Subcutaneous abdominal adipose tissue (tissue), 5 donors: Measurements from ENCODE around the gene ZC3H13.
A peak's percentile ranks its signal among the peaks of the same experiment; 100 is the strongest.

ENCODE experiments used
- H3K27ac ChIP-seq: one replicate; pipeline ENCODE4 v1.7.0; 2013; ENCODE audit warnings: low read depth, mild to moderate bottlenecking, inconsistent platforms, low read length, moderate library complexity
- H3K27me3 ChIP-seq, 5 donors: one replicate each; pipeline ENCODE4 v1.7.0; 2013; ENCODE audit warnings: low read length in 5 of 5, inconsistent platforms in 1 of 5; ENCODE audit not compliant: control insufficient read depth in 5 of 5, insufficient read depth in 4 of 5
- H3K36me3 ChIP-seq, 5 donors: one replicate each; pipeline ENCODE4 v1.7.0; 2013; ENCODE audit warnings: low read length in 5 of 5; ENCODE audit not compliant: control insufficient read depth in 5 of 5, insufficient read depth in 5 of 5
- H3K4me1 ChIP-seq, 5 donors: one replicate each; pipeline ENCODE4 v1.7.0; 2013; ENCODE audit warnings: low read length in 5 of 5, mild to moderate bottlenecking in 3 of 5, moderate library complexity in 1 of 5; ENCODE audit not compliant: control insufficient read depth in 5 of 5, insufficient read depth in 5 of 5
- H3K4me3 ChIP-seq, 5 donors: one replicate each; pipeline ENCODE4 v1.7.0; 2013; ENCODE audit warnings: low read length in 5 of 5, low read depth in 1 of 5
- H3K9ac ChIP-seq, 5 donors: one replicate each; pipeline ENCODE4 v1.7.0; 2013; ENCODE audit warnings: low read length in 5 of 5, mild to moderate bottlenecking in 4 of 5, moderate library complexity in 3 of 5
- H3K9me3 ChIP-seq, 5 donors: one replicate each; pipeline ENCODE4 v1.7.0; 2013; ENCODE audit warnings: low read length in 5 of 5; ENCODE audit not compliant: control insufficient read depth in 5 of 5
- donor health status: healthy.
- donor health status: healthy.
- donor health status: healthy.
- donor health status: healthy.
- donor health status: healthy.

Gene ZC3H13

DNA sequence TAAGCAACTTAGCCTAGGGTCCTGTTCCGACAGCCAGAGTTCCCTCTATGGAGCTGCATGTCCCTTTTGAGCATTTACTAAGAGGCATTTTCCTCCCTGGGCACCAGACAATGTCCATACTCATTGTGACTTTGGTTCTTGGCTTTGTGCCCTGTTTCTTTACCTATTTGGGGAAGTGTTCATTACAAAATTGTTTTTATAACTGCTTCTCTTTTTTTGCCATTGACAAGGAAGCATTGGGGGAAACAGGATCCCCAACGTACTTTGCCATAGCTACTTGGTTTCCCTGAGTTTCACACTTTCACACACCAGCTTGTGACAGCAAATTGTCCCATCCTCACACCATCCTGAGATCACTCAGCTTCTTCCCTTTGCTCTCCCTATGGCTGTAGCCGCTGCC, 119.9 kb downstream of the ZC3H13 start:
- no peak overlapping the region for H3K9ac ChIP-seq
- no peaks in the 10 kb centered on the region for H3K9me3 ChIP-seq
- no peaks in the 10 kb centered on the region for H3K36me3 ChIP-seq
- H3K27me3 ChIP-seq, result no peaks in the 10 kb centered on the region
- H3K27ac ChIP-seq, result no peak overlapping the region
- no peak overlapping the region for H3K4me3 ChIP-seq
- H3K4me1 ChIP-seq, result peaks cover 0 to 41% (median 22%) of the 10 kb centered on the region in 5 donors

DNA sequence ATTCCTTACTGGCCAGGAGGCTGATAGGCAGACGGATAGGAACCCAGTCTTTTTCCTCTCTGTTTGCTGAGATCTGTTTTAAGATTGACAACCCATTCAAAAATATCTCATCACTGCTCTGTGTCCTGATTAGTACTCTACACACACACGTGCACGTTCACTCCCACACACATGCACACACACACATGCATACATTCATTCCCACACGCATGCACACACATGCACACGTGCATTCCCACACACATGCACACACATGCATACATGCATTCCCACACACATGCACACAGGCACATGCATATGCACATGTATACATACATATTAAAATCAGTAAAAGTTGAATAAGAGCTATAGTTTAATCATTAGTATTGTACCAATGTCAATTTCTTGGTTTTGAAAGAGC, 120.4 kb downstream of the ZC3H13 start:
- no peaks in the 10 kb centered on the region for H3K9me3 ChIP-seq
- no peak overlapping the region for H3K9ac ChIP-seq
- H3K36me3 ChIP-seq, result no peaks in the 10 kb centered on the region
- H3K4me1 ChIP-seq, result peaks cover 0 to 42% (median 22%) of the 10 kb centered on the region in 5 donors
- H3K4me3 ChIP-seq, result peak overlapping the region in 1 of 5 donors; percentile 32
- H3K27me3 ChIP-seq, result no peaks in the 10 kb centered on the region
- no peak overlapping the region for H3K27ac ChIP-seq

DNA sequence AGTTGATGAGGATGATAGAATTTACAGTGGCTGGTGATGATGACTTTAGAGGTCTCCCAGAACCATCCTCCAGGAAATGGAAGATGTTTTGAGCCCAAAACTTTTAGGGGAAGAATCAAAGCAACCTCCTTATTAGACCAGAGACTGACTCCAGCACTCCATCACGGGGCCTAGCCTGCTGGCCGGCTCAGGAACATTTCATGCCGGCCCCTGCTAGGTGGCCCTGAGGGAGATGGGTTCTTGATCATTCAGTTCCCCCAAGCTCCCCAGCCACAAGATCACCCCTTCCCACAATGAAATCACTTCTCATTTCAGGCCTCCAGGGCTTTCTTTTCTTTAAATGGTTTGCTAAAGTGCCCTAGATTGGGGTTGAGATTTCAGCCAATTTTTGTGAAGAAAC, 121.3 kb downstream of the ZC3H13 start:
- H3K36me3 ChIP-seq, result no peaks in the 10 kb centered on the region
- H3K9me3 ChIP-seq, result no peaks in the 10 kb centered on the region
- H3K27ac ChIP-seq, result no peak overlapping the region
- H3K4me1 ChIP-seq, result peaks cover 0 to 45% (median 29%) of the 10 kb centered on the region in 5 donors
- no peak overlapping the region for H3K4me3 ChIP-seq
- H3K9ac ChIP-seq, result no peak overlapping the region
- no peaks in the 10 kb centered on the region for H3K27me3 ChIP-seq

DNA sequence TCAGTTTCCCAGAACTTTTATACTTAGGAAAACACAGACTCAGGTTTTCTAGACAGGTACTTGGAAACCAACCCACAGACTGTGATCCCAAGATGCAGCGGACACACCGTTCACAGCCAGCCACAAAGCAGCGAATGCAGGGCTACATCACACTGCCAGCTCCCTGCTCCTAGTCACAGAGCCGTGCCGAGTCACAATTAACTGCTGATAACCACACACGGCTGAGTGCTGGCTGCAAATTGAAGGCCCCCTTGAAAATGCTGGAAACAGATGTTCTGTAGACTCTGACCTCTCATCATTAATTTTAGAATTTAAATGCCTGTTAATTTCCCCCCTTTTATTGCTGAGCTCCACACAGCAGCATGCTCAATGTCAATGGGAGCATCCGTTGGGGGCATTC, 122.4 kb downstream of the ZC3H13 start:
- no peaks in the 10 kb centered on the region for H3K27me3 ChIP-seq
- H3K9me3 ChIP-seq, result no peaks in the 10 kb centered on the region
- no peak overlapping the region for H3K27ac ChIP-seq
- peaks cover 0 to 44% (median 29%) of the 10 kb centered on the region in 5 donors for H3K4me1 ChIP-seq
- H3K9ac ChIP-seq, result no peak overlapping the region
- H3K4me3 ChIP-seq, result no peak overlapping the region
- H3K36me3 ChIP-seq, result no peaks in the 10 kb centered on the region

DNA sequence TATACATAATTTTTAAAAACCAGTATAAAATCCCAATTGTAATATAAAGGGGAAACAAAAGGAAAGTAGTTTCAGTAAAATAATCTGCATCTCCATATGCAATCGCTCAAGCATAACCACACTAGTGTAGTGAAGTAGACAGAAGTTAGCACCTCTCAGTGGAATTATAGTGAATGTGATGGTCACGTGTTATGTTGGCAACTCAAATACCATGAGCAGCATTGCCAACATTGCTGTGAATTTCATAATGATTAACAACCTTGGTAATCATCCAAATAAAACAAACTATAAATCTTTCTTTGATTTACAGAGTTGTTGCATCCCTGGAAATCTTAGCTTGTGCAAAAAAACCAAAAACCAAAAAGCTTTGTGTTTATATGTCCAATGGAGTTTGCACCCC, 123.7 kb downstream of the ZC3H13 start:
- Histone ChIP-seq H3K4me3 (no peak overlapping the region), H3K27ac (no peak overlapping the region), H3K4me1 (peaks cover 0 to 44% (median 29%) of the 10 kb centered on the region in 5 donors), H3K27me3 (no peaks in the 10 kb centered on the region), H3K9ac (no peak overlapping the region), H3K9me3 (no peaks in the 10 kb centered on the region), H3K36me3 (no peaks in the 10 kb centered on the region)

DNA sequence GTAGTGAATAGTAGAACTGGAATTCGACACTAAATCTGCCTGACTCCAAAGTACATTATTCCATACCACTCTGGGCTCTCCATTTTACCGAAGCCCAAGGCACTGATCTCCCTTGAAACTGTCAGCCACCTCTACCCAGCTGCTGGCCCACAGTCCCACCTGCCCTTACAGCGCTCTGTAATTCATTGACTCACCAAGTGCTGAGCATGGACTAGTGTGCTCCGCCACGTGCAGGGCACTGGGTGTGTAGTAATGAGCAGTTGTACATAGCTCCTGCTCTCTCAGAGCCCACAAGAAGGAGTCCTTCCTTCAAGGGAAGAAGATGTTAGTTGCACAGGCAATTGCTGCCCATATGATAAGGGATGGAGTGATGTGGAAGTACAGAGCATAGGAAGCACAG, 124.4 kb downstream of the ZC3H13 start:
- Histone ChIP-seq H3K9me3 (no peaks in the 10 kb centered on the region), H3K36me3 (no peaks in the 10 kb centered on the region), H3K27ac (no peak overlapping the region), H3K4me1 (peaks cover 0 to 41% (median 28%) of the 10 kb centered on the region in 5 donors), H3K27me3 (no peaks in the 10 kb centered on the region), H3K4me3 (no peak overlapping the region), H3K9ac (no peak overlapping the region)

GRCh38 chr13:45926741-45927140, 125.8 kb downstream of the ZC3H13 start:
- Histone ChIP-seq H3K27ac (no peak overlapping the region), H3K4me3 (no peak overlapping the region), H3K9me3 (no peaks in the 10 kb centered on the region), H3K27me3 (peaks cover 0 to 2% (median 0%) of the 10 kb centered on the region in 5 donors), H3K9ac (no peak overlapping the region), H3K36me3 (no peaks in the 10 kb centered on the region), H3K4me1 (peaks cover 0 to 26% (median 13%) of the 10 kb centered on the region in 5 donors)

DNA sequence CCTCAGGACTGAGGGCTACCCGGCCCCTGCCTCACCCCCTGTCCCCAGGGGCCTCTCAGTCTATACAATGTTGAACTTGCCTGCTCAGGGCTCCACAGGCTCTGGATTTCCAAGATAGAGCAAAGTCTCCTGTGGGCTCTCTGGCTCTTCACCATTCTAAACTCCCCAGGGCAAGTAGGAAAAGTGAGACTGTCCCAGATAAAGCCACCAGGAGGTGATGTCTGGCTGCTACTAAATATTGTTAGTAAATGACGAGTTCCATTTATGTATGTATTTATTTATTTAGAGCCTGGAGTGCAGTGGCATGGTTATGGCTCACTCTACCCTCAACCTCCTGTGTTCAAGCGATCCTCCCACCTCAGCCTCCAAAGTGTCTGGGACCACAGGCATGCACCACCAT, 127.4 kb downstream of the ZC3H13 start:
- no peaks in the 10 kb centered on the region for H3K9me3 ChIP-seq
- H3K4me3 ChIP-seq, result no peak overlapping the region
- no peaks in the 10 kb centered on the region for H3K36me3 ChIP-seq
- no peak overlapping the region for H3K9ac ChIP-seq
- peaks cover 0 to 7% (median 0%) of the 10 kb centered on the region in 5 donors for H3K27me3 ChIP-seq
- H3K27ac ChIP-seq, result no peak overlapping the region
- H3K4me1 ChIP-seq, result peaks cover 0 to 18% (median 10%) of the 10 kb centered on the region in 5 donors

DNA sequence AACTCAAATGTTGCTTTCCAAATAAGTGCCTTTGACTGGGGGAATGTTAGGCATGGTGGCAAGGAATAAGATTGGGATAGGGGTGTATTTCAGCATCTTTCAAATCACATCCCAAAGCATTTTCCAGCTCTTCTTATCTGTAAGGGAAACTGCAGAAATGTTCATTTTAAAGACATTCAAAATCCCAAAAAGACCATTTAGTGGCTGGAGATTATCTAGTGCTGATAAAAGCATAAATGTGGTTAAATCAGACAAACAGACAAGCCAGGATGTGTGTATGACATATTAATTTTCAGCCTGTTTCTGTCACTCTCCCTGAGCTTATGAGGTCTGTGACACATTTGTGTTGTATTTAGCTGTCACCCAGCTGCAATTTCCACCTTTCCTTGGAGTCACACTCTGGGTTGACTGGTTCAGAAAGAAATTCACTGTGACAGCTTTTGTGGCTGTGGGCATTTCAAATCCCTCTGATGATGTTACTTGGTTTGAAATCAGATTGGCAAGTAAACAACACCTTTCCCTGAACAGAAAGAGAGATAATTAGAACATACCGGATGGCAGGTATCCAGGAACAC, 131.3 kb downstream of the ZC3H13 start:
- no peak overlapping the region for H3K4me3 ChIP-seq
- H3K9me3 ChIP-seq, result peaks cover 0 to 4% (median 0%) of the 10 kb centered on the region in 5 donors
- H3K4me1 ChIP-seq, result peaks cover 0 to under 1% (median 0%) of the 10 kb centered on the region in 5 donors
- no peaks in the 10 kb centered on the region for H3K36me3 ChIP-seq
- no peak overlapping the region for H3K9ac ChIP-seq
- no peak overlapping the region for H3K27ac ChIP-seq
- H3K27me3 ChIP-seq, result peaks cover 0 to 7% (median 0%) of the 10 kb centered on the region in 5 donors

DNA sequence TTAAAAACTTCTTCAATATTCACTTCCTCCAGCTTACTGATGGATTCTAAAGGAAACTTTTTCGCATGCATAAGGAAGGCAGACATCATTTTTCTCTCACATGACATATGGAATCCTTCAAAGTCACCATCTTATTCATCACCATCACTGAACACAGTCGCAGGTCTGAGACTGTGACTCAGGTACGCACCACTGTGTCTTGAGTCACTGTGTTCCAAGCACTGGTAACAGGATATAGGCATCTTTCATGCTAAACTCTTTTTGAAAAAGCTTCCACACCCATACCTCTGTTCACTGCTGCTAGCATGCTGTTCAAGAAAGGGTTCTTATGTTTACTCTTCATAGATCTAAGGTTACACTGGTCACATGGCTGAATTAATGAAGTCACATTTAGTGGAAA, 133.9 kb downstream of the ZC3H13 start:
- Histone ChIP-seq H3K4me3 (no peak overlapping the region), H3K36me3 (no peaks in the 10 kb centered on the region), H3K27me3 (peaks cover 0 to 7% (median 0%) of the 10 kb centered on the region in 5 donors), H3K27ac (no peak overlapping the region), H3K4me1 (peaks cover 0 to 8% (median 0%) of the 10 kb centered on the region in 5 donors), H3K9ac (no peak overlapping the region), H3K9me3 (peaks cover 0 to 4% (median 0%) of the 10 kb centered on the region in 5 donors)
